ENCODE data around the gene NSD2.

GRCh38 chr4:1980561-1981041, 109.4 kb downstream of the NSD2 start:
- TF ChIP-seq TAF1 (IDR thresholded peaks at IDR 0.05; ENCODE audit: borderline replicate concordance, insufficient read depth, low read length) (no peak), POLR2AphosphoS5 (IDR thresholded peaks at IDR 0.05; ENCODE audit: low read depth, low read length) (no peak)

Measured in PFSK-1 (cell line).